Esophagus muscularis mucosa (tissue), 4 donors: Measurements from ENCODE around the gene PI4K2A. TPM values are rescaled to one million over a fixed set of nuclear protein-coding genes. Genes with fewer than 3 reads are reported as not detected.
A peak's percentile ranks its signal among the peaks of the same experiment; 100 is the strongest.

Source experiments
- DNase-seq: peaks from one replicate; pipeline ENCODE4 v3.0.0-alpha.2; 2017; ENCODE audit errors: extremely low spot score
- H3K27ac ChIP-seq, 4 donors: fragments of 200-600 bp; sonication (generic); replicated peaks in 1 of 4; 1 replicate in 3 of 4; 2 replicates in 1 of 4; pipeline ENCODE4 v1.5.1; 2016 to 2019; ENCODE audit warnings: mild to moderate bottlenecking in 1 of 4
- H3K27me3 ChIP-seq, 4 donors: fragments of 200-600 bp; sonication (generic); one replicate each; pipeline versions ENCODE4 v1.5.1 to v1.6.0; 2016 to 2019
- H3K36me3 ChIP-seq, 4 donors: fragments of 200-600 bp; sonication (generic); one replicate each; pipeline ENCODE4 v1.5.1; 2016 to 2019
- H3K4me1 ChIP-seq, 4 donors: fragments of 200-600 bp; sonication (generic); one replicate each; pipeline ENCODE4 v1.5.1; 2016 to 2019
- H3K4me3 ChIP-seq, 4 donors: fragments of 200-600 bp; sonication (generic); 1 replicate in 2 of 4; 2 replicates in 2 of 4; pipeline ENCODE4 v1.5.1; 2016 to 2019; ENCODE audit warnings: mild to moderate bottlenecking in 4 of 4, moderate library complexity in 1 of 4
- H3K9me3 ChIP-seq, 4 donors: fragments of 200-600 bp; sonication (generic); 1 replicate in 3 of 4; 2 replicates in 1 of 4; pipeline ENCODE4 v1.5.1; 2016 to 2019
- CTCF ChIP-seq, 3 experiments: fragments of 200-600 bp in 2 of 3; fragments of 450-650 bp in 1 of 3; sonication (generic) in 2 of 3; IDR thresholded peaks; one replicate each; pipeline ENCODE4 v1.5.1; 2017 to 2019; ENCODE audit warnings: antibody characterized with exemption in 3 of 3, mild to moderate bottlenecking in 2 of 3, moderate library complexity in 1 of 3
- EP300 ChIP-seq: sonication (generic); formaldehyde crosslinking; IDR thresholded peaks from one replicate; pipeline ENCODE4 v1.6.1; 2017; ENCODE audit warnings: antibody characterized with exemption
- POLR2A ChIP-seq: fragments of 450-650 bp; IDR thresholded peaks from one replicate; pipeline ENCODE4 v1.6.1; 2017; ENCODE audit warnings: antibody characterized with exemption, moderate library complexity, mild to moderate bottlenecking, low read depth
- POLR2AphosphoS5 ChIP-seq, 2 donors: sonication (generic); formaldehyde crosslinking; IDR thresholded peaks; one replicate each; pipeline ENCODE4 v1.6.1; 2017; ENCODE audit warnings: antibody characterized with exemption in 2 of 2
- WGBS: methylation state at CpG from one replicate; pipeline ENCODE4 v1.1.5; 2018; 5-methylcytosine and 5-hydroxymethylcytosine counted together
- intact Hi-C: fragments of 100-400 bp; cut with DNase I; formaldehyde crosslinking; loops from one replicate; pipeline ENCODE4 v1.15.1; 2023
- total RNA-seq, 4 donors: library from RNA; depleted of rRNA; stranded (reverse); fragments of >200 nt; gene quantifications; one replicate each; pipeline versions ENCODE4 v1.1.0 to v1.2.1, GENCODE V29; 2016

The PI4K2A gene
- total RNA-seq, 4 donors from 2014 or later, result 17.0 to 27.3 (median 24.1) TPM

DNA sequence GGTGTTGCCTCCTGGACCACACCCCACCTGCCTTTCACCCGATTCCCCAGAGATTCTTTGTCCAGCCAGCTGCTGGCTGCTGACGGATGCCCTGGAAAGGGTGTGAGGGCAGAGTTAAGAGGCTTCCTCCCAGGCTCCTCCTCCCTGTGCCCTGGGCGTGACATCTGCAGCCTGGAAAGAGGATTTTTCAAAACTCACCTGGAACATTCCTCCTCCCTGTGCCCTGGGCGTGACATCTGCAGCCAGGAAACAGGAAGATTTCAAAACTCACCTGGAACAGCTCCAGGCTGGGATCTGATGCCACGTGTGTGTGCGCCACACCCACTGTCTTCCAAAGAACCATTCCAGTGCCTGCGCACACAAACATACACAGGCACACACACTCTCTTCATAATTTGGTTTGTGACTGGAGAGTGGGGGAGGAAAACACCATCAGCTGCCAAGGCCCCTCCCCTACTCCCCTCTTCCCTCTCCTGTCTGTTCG, 78.2 kb downstream of the PI4K2A start:
- H3K4me1 ChIP-seq, result peaks cover 43 to 60% (median 55%) of the 10 kb centered on the region in 4 donors
- 25% methylated on average over 8 of the region's 8 CpGs for WGBS
- intact Hi-C loops, result no loop called here
- H3K9me3 ChIP-seq, result no peaks in the 10 kb centered on the region
- H3K36me3 ChIP-seq, result peaks cover 0 to 20% (median 11%) of the 10 kb centered on the region in 4 donors
- H3K27me3 ChIP-seq, result no peaks in the 10 kb centered on the region
- no peak for DNase-seq
- peak overlapping the region; percentile 99 to 100 (median 100) for H3K27ac ChIP-seq
- TF ChIP-seq EP300 (peak; percentile 17), CTCF (IDR thresholded peaks at IDR 0.05) (no peak), POLR2AphosphoS5 (IDR thresholded peaks at IDR 0.05) (peak; percentile 74 to 81), POLR2A (no peak)
- H3K4me3 ChIP-seq, result peak overlapping the region in 3 of 4 donors; percentile 1 to 6 (median 4)

- Histone ChIP-seq H3K36me3 (peaks cover 0 to 20% (median 11%) of the 10 kb centered on the region in 4 donors), H3K9me3 (no peaks in the 10 kb centered on the region), H3K4me3 (no peak overlapping the region), H3K27me3 (no peaks in the 10 kb centered on the region), H3K27ac (peak overlapping the region; percentile 99 to 100 (median 100)), H3K4me1 (peaks cover 39 to 66% (median 62%) of the 10 kb centered on the region in 4 donors)
- intact Hi-C loops, result no loop called here
- DNase-seq, result no peak
- WGBS, result 85% methylated on average over 2 of the region's 2 CpGs
- TF ChIP-seq CTCF (IDR thresholded peaks at IDR 0.05), result no peak
- no peak for TF ChIP-seq EP300
- TF ChIP-seq POLR2AphosphoS5 (IDR thresholded peaks at IDR 0.05), result no peak
- TF ChIP-seq POLR2A, result no peak
Measured at GRCh38 chr10:97719602-97720001, 79.1 kb downstream of the PI4K2A start.

DNA sequence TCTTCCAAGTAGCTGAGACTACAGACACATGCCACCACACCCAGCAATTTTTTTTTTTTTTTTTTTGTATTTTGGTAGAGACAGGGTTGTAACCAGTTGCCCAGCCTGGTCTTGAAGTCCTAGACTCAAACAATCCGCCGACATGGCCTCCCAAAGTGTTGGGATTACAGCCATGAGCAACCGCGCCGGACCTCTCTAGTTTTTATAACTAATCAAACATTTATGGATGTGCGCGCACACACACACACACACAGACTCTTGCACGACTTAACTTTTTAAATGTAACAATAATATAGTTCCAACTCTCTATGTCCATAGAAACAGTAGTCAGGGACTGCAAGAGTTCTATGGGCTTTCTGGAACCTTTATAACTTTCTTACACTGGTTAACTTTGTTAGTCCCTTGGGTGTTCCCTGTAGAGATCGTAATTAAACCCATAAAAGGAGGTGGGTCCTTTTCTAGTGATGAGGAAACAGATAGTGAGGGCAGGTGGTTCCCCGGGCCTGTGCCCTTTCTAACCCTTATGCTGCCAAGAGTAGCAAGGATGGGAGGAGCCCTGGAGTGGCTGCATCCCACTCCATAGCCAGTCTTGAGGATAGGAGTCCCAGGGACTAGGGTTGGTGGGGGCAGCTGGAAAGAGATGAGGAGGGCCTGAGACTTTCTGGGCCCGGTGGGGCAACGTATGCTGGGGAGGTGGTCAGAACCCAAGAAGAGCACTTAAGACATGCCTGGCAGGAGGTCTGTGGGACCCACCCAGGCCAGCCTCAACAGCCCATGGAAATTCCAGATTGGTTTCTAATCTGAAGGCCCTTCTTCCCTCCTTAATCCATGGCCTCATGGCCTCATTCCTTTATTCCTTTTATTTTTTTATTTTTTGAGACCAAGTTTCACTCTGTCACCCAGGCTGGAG, 81.7 kb downstream of the PI4K2A start:
- WGBS, result 91% methylated on average over 12 of the region's 12 CpGs
- peak overlapping the region in 3 of 4 donors; percentile 16 to 60 (median 50) for H3K27ac ChIP-seq
- H3K4me3 ChIP-seq, result no peak overlapping the region
- H3K4me1 ChIP-seq, result peaks cover 19 to 56% (median 53%) of the 10 kb centered on the region in 4 donors
- no peak for DNase-seq
- intact Hi-C loops, result no loop called here
- H3K27me3 ChIP-seq, result no peaks in the 10 kb centered on the region
- H3K9me3 ChIP-seq, result no peaks in the 10 kb centered on the region
- H3K36me3 ChIP-seq, result peaks cover 0 to 17% (median 6%) of the 10 kb centered on the region in 4 donors
- no peak for TF ChIP-seq CTCF (IDR thresholded peaks at IDR 0.05)
- no peak for TF ChIP-seq EP300
- TF ChIP-seq POLR2A, result no peak
- no peak for TF ChIP-seq POLR2AphosphoS5 (IDR thresholded peaks at IDR 0.05)

- DNase-seq, result no peak
- intact Hi-C loops, result no loop called here
- Histone ChIP-seq H3K9me3 (no peaks in the 10 kb centered on the region), H3K27ac (peak overlapping the region in 2 of 4 donors; percentile 10 to 60), H3K27me3 (no peaks in the 10 kb centered on the region), H3K36me3 (peaks cover 0 to 8% (median 0%) of the 10 kb centered on the region in 4 donors), H3K4me1 (peaks cover 17 to 55% (median 52%) of the 10 kb centered on the region in 4 donors), H3K4me3 (no peak overlapping the region)
- TF ChIP-seq POLR2A (no peak), EP300 (no peak), POLR2AphosphoS5 (IDR thresholded peaks at IDR 0.05) (peak in 1 of 2 donors; percentile 13)
- 87% methylated on average over 3 of the region's 3 CpGs for WGBS
Measured at GRCh38 chr10:97723001-97723400, 82.5 kb downstream of the PI4K2A start.

GRCh38 chr10:97724341-97724941, 84.0 kb downstream of the PI4K2A start:
- peaks cover 0 to 7% (median 0%) of the 10 kb centered on the region in 4 donors for H3K36me3 ChIP-seq
- intact Hi-C loops, result no loop called here
- H3K4me3 ChIP-seq, result no peak overlapping the region
- H3K4me1 ChIP-seq, result peaks cover 3 to 40% (median 37%) of the 10 kb centered on the region in 4 donors
- peak overlapping the region; percentile 17 to 60 (median 29) for H3K27ac ChIP-seq
- TF ChIP-seq POLR2AphosphoS5 (IDR thresholded peaks at IDR 0.05), result peak; percentile 51 to 64
- TF ChIP-seq CTCF (IDR thresholded peaks at IDR 0.05), result no peak
- DNase-seq, result no peak
- H3K27me3 ChIP-seq, result no peaks in the 10 kb centered on the region
- WGBS, result 62% methylated on average over 5 of the region's 5 CpGs
- no peaks in the 10 kb centered on the region for H3K9me3 ChIP-seq
